BLaER1 treated with 17β-estradiol and CSF1 and Interleukin-3, amounts not matched to agents 10 nM and 100 nM (cell line): ENCODE results near the gene MIPOL1.
"Not testable (repeated sequence)": the region's sequence is repeated elsewhere in the genome, so short reads cannot be mapped to it uniquely, and the experiment has no call there.

Experiments used
- H3K27ac ChIP-seq, 11 experiments: shearing (Covaris generic); formaldehyde crosslinking; 2 replicates each; pipeline ENCODE4 v1.8.1; 2022
- H3K27me3 ChIP-seq, 11 experiments: shearing (Covaris generic); formaldehyde crosslinking; 2 replicates each; pipeline ENCODE4 v1.8.1; 2022
- H3K36me3 ChIP-seq, 11 experiments: shearing (Covaris generic); formaldehyde crosslinking; 2 replicates each; pipeline ENCODE4 v1.8.1; 2022
- H3K4me1 ChIP-seq, 10 experiments: shearing (Covaris generic); formaldehyde crosslinking; 2 replicates each; pipeline ENCODE4 v1.8.1; 2022
- H3K4me2 ChIP-seq, 11 experiments: shearing (Covaris generic); formaldehyde crosslinking; 2 replicates each; pipeline ENCODE4 v1.8.1; 2022
- H3K4me3 ChIP-seq, 10 experiments: shearing (Covaris generic); formaldehyde crosslinking; 2 replicates each; pipeline ENCODE4 v1.8.1; 2022
- H3K9ac ChIP-seq, 11 experiments: shearing (Covaris generic); formaldehyde crosslinking; 2 replicates each; pipeline ENCODE4 v1.8.1; 2022
- H3K9me3 ChIP-seq, 11 experiments: shearing (Covaris generic); formaldehyde crosslinking; replicated peaks in 1 of 11; 2 replicates each; pipeline ENCODE4 v1.8.1; 2022
- H4K20me1 ChIP-seq, 11 experiments: shearing (Covaris generic); formaldehyde crosslinking; 2 replicates each; pipeline ENCODE4 v1.8.1; 2022
- Cebpa-rat ChIP-seq, 11 experiments: shearing (Covaris generic); IDR thresholded peaks; 2 replicates each; pipeline ENCODE4 v1.8.1; 2022

The MIPOL1 gene

DNA sequence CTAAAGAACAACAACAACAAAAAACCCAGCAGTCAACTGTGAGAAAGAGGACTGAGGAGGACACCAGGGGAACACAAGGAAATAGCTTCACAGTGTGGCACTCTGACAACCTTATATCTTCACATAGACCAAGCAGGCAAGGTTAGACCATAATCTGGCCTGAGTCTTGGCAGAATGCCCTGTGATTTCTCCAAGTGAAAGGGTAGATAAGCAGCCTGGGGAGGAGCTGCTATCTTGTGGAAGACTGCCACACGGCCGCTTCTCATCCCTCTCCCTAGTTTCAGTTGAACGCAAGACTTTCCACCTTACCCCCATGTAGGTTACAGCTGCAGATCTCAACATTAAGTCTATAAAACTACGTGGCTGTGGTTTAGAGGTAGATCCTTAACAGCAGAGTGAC lies 29.0 kb upstream of the MIPOL1 start:
- Histone ChIP-seq H4K20me1 (no peaks in the 10 kb centered on the region), H3K27ac (no peak overlapping the region), H3K4me1 (no peaks in the 10 kb centered on the region), H3K27me3 (no peaks in the 10 kb centered on the region), H3K9me3 (peaks cover 9 to 13% (median 10%) of the 10 kb centered on the region in 11 experiments; a peak in 20 of 22 replicates), H3K9ac (no peak overlapping the region), H3K36me3 (no peaks in the 10 kb centered on the region), H3K4me3 (no peak overlapping the region), H3K4me2 (no peak overlapping the region)
- TF ChIP-seq Cebpa-rat (IDR thresholded peaks at IDR 0.05), result no peak

DNA sequence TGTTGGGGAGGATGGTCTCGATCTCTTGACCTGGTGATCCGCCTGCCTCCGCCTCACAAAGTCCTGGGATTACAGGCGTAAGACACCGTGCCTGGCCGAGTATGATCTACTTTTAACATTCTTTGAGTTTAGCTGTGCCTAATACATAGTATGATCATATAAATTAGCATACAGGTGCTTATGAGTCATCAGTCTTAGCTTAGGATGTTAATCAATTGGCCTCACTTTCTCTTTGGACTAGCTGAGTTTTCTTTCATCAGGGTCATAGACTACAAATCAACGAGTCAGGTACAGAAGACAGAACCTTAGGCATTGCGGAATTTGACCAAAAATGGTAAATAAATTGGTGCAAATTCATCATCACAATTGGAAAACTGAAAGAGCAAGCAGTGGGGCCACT lies 27.5 kb upstream of the MIPOL1 start:
- H3K4me1 ChIP-seq, result no peaks in the 10 kb centered on the region
- H4K20me1 ChIP-seq, result no peaks in the 10 kb centered on the region
- H3K9ac ChIP-seq, result no peak overlapping the region
- no peak overlapping the region for H3K27ac ChIP-seq
- no peaks in the 10 kb centered on the region for H3K27me3 ChIP-seq
- peaks cover 9 to 13% (median 10%) of the 10 kb centered on the region in 11 experiments; a peak in 20 of 22 replicates for H3K9me3 ChIP-seq
- H3K36me3 ChIP-seq, result no peaks in the 10 kb centered on the region
- no peak overlapping the region for H3K4me3 ChIP-seq
- no peak overlapping the region for H3K4me2 ChIP-seq
- TF ChIP-seq Cebpa-rat (IDR thresholded peaks at IDR 0.05), result no peak

DNA sequence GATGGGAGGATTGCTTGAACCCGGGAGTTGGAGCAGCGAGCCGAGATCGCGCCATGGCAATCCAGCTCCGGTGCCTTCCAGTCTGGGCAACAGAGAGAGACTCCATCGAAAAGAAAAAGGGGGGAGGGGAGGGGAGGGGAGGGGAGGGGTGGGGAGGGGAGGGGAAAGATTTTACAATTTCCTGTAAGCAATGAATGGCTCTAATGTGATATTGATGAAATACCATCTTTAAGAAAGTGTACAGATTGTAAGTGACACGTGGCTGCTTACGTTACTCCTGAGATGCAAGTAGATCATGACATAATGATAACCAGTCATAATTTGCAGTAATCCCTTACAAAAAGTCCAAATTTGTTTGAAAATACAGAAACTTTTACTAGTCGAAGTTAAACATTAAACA lies 26.7 kb upstream of the MIPOL1 start:
- TF ChIP-seq Cebpa-rat (IDR thresholded peaks at IDR 0.05), result no peak
- no peaks in the 10 kb centered on the region for H3K36me3 ChIP-seq
- no peaks in the 10 kb centered on the region for H4K20me1 ChIP-seq
- H3K4me2 ChIP-seq, result no peak overlapping the region
- no peaks in the 10 kb centered on the region for H3K27me3 ChIP-seq
- H3K27ac ChIP-seq, result no peak overlapping the region
- H3K9me3 ChIP-seq, result peaks cover 9 to 13% (median 10%) of the 10 kb centered on the region in 11 experiments; a peak in 20 of 22 replicates
- no peak overlapping the region for H3K9ac ChIP-seq
- no peaks in the 10 kb centered on the region for H3K4me1 ChIP-seq
- H3K4me3 ChIP-seq, result no peak overlapping the region

DNA sequence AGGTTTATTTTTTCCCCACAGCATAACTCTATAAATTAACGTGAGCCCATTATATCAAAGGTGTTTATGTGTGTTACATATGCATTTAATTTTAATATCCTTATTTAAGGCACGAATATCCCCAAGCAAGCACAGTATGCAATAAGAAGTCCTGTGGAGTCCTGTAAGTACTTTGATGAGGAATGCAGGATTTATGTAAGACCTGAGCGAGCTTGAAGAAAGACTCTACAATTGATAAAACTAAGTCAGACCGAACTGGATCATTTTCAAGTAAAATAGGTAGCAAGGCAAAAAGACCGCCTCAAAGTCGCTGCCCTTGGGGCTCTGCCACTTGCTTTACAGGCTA lies 26.1 kb upstream of the MIPOL1 start:
- H3K27ac ChIP-seq, result no peak overlapping the region
- H3K9ac ChIP-seq, result no peak overlapping the region
- H3K27me3 ChIP-seq, result no peaks in the 10 kb centered on the region
- H3K9me3 ChIP-seq, result peaks cover 9 to 13% (median 10%) of the 10 kb centered on the region in 11 experiments; a peak in 20 of 22 replicates
- TF ChIP-seq Cebpa-rat (IDR thresholded peaks at IDR 0.05), result no peak
- H3K36me3 ChIP-seq, result no peaks in the 10 kb centered on the region
- no peaks in the 10 kb centered on the region for H4K20me1 ChIP-seq
- no peak overlapping the region for H3K4me3 ChIP-seq
- H3K4me1 ChIP-seq, result no peaks in the 10 kb centered on the region
- H3K4me2 ChIP-seq, result no peak overlapping the region

DNA sequence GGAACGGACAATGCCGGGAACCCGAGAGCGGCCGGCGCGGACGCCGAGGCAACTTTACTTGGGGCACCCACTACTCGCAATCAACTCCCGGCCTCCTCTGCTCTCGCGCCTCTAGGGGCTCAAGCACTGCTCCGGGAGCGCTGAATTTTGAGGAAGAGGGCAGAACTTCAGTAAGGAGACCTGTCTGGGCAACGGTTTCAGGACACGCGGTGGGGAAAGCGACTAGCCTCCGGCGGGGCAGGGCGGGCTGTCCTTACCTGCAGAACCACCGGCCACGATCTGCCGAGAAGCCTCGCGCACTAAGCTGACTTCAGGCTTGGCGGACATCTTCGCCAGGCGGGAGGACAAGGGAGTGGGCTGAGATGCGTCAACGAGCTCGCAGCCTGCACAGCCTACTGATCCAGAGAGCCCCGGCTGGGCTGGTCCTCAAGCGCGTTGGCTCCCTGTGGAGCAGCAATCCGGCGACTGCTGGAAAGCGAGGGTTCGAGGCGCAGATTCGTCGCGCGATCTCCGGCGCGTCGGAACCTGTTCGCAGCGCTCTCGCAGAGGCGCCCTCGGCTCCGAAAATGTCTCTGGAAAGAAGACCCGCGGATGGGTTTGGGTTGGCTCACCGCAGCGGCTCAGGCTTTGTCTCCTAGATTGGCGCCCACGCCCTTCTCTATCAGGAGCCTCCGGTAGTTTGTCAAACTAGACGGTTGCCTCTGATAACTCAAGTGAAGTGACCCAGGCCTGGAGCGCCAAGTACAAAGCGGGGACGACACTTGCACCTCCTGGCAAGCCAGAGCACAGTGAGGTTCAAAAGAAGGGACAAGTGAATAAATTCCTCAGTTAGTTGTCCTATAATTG lies 25.5 kb upstream of the MIPOL1 start, which contains the start of gene SLC25A21:
TSS of gene SLC25A21 (minus strand) at position 583 of the 846 bp plus-strand sequence.
- Histone ChIP-seq H3K9ac (no peak within 1 kb of the TSS), H3K4me2 (no peak within 1 kb of the TSS), H3K4me3 (no peak within 1 kb of the TSS), H3K36me3 (no peaks in the 10 kb centered on the region), H3K9me3 (peaks cover 9 to 13% (median 10%) of the 10 kb centered on the region in 11 experiments; a peak in 20 of 22 replicates), H3K27me3 (no peaks in the 10 kb centered on the region), H3K27ac (no peak within 1 kb of the TSS), H4K20me1 (no peaks in the 10 kb centered on the region), H3K4me1 (no peaks in the 10 kb centered on the region)
- no peak for TF ChIP-seq Cebpa-rat (IDR thresholded peaks at IDR 0.05)

DNA sequence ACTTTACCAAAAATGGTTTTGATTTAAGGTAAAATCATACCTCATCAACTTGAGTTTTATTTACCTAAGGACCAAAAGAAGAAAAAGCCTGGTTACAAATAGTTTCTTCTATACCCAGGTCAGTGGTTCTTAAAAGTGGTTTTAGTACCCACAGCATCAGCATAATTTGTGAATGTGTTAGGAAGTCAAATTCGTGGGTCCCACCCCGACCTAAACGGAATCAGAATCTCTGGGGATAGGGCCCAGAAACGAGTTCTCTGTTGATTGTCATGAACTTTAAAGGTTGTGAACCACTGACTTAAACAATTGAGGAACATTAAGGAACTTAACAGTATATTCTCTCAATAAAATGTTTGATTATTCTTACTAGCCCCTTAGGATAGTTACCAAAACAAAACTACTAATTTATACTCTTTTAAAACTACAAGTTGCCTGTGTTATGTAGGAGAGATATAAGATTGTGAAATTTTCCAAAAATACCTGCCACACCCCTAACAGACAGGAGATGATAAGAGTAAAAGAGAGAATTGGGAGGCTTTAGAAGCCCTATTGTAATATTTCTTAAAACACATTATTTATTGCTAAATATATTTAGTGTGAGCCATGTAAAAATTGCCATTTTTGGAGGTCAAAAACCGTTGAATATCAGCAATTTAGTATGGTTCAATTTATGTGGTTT lies 24.7 kb upstream of the MIPOL1 start:
- H4K20me1 ChIP-seq, result no peaks in the 10 kb centered on the region
- no peaks in the 10 kb centered on the region for H3K27me3 ChIP-seq
- no peaks in the 10 kb centered on the region for H3K36me3 ChIP-seq
- H3K4me3 ChIP-seq, result no peak overlapping the region
- no peak overlapping the region for H3K9ac ChIP-seq
- no peak overlapping the region for H3K4me2 ChIP-seq
- H3K27ac ChIP-seq, result no peak overlapping the region
- peaks cover 9 to 13% (median 10%) of the 10 kb centered on the region in 11 experiments; a peak in 20 of 22 replicates for H3K9me3 ChIP-seq
- no peaks in the 10 kb centered on the region for H3K4me1 ChIP-seq
- TF ChIP-seq Cebpa-rat (IDR thresholded peaks at IDR 0.05), result no peak

DNA sequence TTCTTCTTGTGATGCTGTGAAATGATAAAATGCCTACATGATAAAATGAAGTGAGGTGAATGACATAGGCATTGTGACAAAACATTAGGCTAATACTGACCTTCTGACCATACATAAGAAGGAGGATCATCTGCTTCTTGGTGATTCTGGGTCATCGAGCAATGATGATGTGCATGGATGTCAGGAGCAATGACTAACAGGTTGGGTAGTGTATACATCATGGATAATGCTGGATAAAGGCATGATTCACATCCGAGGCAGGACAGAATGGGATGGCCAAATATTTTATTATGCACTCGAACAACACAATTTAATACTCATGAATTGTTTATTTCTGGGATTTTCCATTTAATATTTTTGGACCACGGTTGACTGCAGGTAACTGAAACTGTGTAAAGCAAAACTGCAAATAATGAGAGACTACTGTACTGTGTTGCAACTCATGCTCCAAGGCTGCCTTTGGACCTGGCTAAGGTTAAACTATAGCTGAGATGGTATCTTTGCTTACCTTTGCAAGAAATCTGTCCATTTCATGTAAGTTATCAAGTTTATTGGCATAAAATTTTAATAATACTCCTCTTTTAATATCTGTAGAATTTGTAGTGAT lies 17.7 kb upstream of the MIPOL1 start:
- Histone ChIP-seq H3K9ac (no peak overlapping the region), H3K9me3 (peaks cover 0 to 12% (median 6%) of the 10 kb centered on the region in 11 experiments; a peak in 5 of 22 replicates), H3K4me2 (no peak overlapping the region), H3K4me3 (no peak overlapping the region), H3K27me3 (no peaks in the 10 kb centered on the region), H3K27ac (no peak overlapping the region), H3K4me1 (no peaks in the 10 kb centered on the region), H4K20me1 (no peaks in the 10 kb centered on the region), H3K36me3 (no peaks in the 10 kb centered on the region)
- TF ChIP-seq Cebpa-rat (IDR thresholded peaks at IDR 0.05), result no peak

DNA sequence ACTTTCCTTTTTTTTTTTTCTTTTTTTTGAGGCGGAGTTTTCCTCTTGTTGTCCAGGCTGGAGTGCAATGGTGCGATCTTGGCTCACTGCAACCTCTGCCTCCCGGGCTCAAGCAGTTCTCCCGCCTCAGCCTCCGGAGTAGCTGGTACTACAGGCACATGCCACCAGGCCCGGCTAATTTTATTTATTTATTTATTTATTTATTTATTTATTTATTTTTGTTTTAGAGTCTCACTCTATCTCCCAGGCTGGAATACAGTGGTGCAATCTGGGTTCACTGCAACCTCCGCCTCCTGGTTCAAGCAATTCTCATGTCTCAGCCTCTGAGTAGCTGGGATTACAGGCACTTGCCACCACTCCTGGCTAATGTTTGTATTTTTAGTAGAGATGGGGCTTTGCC lies 16.9 kb upstream of the MIPOL1 start:
- H3K36me3 ChIP-seq, H3K4me1 ChIP-seq, H3K4me3 ChIP-seq, H3K4me2 ChIP-seq, H3K9ac ChIP-seq, H3K27ac ChIP-seq, H4K20me1 ChIP-seq, H3K27me3 ChIP-seq: not testable (repeated sequence)
- peaks cover 0 to 12% (median 6%) of the 10 kb centered on the region in 11 experiments; a peak in 5 of 22 replicates for H3K9me3 ChIP-seq

DNA sequence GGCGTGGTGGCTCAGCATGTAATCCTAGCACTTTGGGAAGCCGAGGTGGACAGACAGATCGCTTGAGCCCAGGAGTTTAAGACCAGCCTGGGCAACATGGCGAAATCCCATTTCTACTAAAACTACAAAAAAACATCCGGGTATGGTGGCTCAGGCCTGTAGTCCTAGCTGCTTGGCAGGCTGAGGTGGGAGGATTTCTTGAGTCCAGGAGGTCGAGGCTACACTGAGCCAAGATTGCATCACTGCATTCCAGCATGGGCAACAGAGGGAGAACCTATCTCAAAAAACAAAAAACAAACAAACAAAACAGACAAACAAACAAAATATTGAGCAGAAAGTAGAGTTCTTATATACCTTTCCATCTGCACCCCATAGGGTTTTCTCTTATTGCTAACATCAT lies 16.3 kb upstream of the MIPOL1 start:
- peaks cover 0 to 12% (median 6%) of the 10 kb centered on the region in 11 experiments; a peak in 5 of 22 replicates for H3K9me3 ChIP-seq

DNA sequence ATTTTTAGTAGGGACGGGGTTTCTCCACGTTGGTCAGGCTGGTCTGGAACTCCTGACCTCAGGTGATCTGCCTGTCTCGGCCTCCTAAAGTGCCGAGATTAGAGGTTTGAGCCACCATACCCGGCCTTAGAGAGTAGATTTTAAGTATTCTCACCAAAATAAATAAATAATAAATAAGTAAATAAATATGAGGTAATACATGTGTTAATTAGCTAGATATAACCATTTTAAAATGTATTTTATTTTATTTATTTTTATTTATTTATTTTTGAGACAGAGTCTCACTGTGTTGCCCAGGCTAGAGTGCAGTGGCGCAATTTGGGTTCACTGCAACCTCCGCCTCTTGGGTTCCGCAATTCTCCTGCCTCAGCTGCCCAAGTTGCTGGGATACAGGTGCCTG lies 13.2 kb upstream of the MIPOL1 start:
- not testable (repeated sequence) for H3K9me3 ChIP-seq, H3K4me3 ChIP-seq, H3K27ac ChIP-seq, H3K9ac ChIP-seq, H3K36me3 ChIP-seq, H3K4me2 ChIP-seq, H3K4me1 ChIP-seq, H4K20me1 ChIP-seq, H3K27me3 ChIP-seq

More for the DNA sequence above, 16.3 kb upstream of the MIPOL1 start:
- Histone ChIP-seq H3K4me1 (no peaks in the 10 kb centered on the region), H3K4me3 (no peak overlapping the region), H4K20me1 (no peaks in the 10 kb centered on the region), H3K36me3 (no peaks in the 10 kb centered on the region), H3K27ac (no peak overlapping the region), H3K9ac (no peak overlapping the region), H3K27me3 (no peaks in the 10 kb centered on the region), H3K4me2 (no peak overlapping the region)
- TF ChIP-seq Cebpa-rat (IDR thresholded peaks at IDR 0.05), result no peak
